ENCODE data around the gene MAN2B2.

The MAN2B2 gene

DNA sequence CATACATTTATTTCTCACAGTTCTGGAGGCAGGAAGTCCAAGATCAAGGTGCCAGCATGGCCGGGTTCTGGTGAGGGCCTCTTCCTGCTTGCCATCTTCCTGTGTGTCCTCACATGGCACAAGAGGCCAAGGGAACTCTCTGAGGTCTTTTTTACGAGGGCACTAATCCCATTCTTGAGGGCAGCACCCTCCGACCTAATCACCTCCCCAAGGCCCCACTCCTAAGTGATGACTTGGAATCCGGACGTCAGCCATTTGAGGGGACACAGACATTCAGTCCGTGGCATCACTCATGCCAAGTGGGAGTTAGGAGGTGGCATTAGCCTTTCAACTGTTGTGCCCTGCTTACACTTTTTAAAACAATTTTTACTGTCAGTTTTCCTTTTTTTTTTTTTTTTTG lies 27.3 kb downstream of the MAN2B2 start:
- Histone ChIP-seq H3K36me3 (replicated peaks; ENCODE audit: low read depth, low read length) (peaks cover 12% of the 10 kb centered on the region), H3K9ac (ENCODE audit: low read length) (no peak overlapping the region), H3K9me3 (ENCODE audit: insufficient read depth, low read length) (no peaks in the 10 kb centered on the region), H3K27me3 (ENCODE audit: low read depth, low read length) (no peaks in the 10 kb centered on the region), H3K4me2 (ENCODE audit: low read length) (no peak overlapping the region), H2AFZ (ENCODE audit: low read depth, low read length) (no peak overlapping the region), H3K4me3 (ENCODE audit: low read length) (no peak overlapping the region), H3K79me2 (ENCODE audit: low read length) (no peaks in the 10 kb centered on the region), H4K20me1 (ENCODE audit: insufficient read depth, low read length) (no peaks in the 10 kb centered on the region), H3K27ac (ENCODE audit: low read length) (no peak overlapping the region), H3K4me1 (ENCODE audit: low read length) (no peaks in the 10 kb centered on the region)
- TF ChIP-seq EZH2phosphoT487 (IDR thresholded peaks at IDR 0.05; ENCODE audit: low read depth) (no peak), CTCF (IDR thresholded peaks at IDR 0.05; ENCODE audit: low read depth, low read length) (no peak)

DNA sequence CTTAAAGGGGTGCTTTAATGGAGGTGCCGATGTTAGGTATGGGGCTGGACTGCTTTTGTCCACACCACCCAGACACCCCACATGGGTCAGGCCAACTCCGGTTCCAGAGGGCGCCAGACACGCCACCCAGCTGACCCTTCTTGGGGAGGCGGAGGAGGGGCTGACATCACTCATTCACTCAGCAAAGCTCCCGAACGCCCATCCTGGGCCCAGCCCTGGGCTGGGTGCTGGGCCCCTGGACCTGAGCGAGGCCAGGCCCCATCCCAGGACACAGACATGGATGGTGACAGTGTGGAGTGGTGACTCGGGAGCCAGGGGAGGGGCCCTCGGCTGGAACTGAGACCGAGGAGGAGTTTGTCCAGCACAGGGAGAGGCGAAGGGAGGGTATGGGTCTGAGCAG lies 28.1 kb downstream of the MAN2B2 start:
- peaks cover 15% of the 10 kb centered on the region for H3K36me3 ChIP-seq (replicated peaks; ENCODE audit: low read depth, low read length)
- no peak overlapping the region for H3K27ac ChIP-seq (ENCODE audit: low read length)
- TF ChIP-seq EZH2phosphoT487 (IDR thresholded peaks at IDR 0.05; ENCODE audit: low read depth), result no peak
- TF ChIP-seq CTCF (IDR thresholded peaks at IDR 0.05; ENCODE audit: low read depth, low read length), result no peak
- no peaks in the 10 kb centered on the region for H3K27me3 ChIP-seq (ENCODE audit: low read depth, low read length)
- H4K20me1 ChIP-seq (ENCODE audit: insufficient read depth, low read length), result no peaks in the 10 kb centered on the region
- H3K4me2 ChIP-seq (ENCODE audit: low read length), result no peak overlapping the region
- no peak overlapping the region for H2AFZ ChIP-seq (ENCODE audit: low read depth, low read length)
- no peak overlapping the region for H3K9ac ChIP-seq (ENCODE audit: low read length)
- H3K9me3 ChIP-seq (ENCODE audit: insufficient read depth, low read length), result no peaks in the 10 kb centered on the region
- H3K4me1 ChIP-seq (ENCODE audit: low read length), result no peaks in the 10 kb centered on the region
- H3K79me2 ChIP-seq (ENCODE audit: low read length), result no peaks in the 10 kb centered on the region
- H3K4me3 ChIP-seq (ENCODE audit: low read length), result no peak overlapping the region

DNA sequence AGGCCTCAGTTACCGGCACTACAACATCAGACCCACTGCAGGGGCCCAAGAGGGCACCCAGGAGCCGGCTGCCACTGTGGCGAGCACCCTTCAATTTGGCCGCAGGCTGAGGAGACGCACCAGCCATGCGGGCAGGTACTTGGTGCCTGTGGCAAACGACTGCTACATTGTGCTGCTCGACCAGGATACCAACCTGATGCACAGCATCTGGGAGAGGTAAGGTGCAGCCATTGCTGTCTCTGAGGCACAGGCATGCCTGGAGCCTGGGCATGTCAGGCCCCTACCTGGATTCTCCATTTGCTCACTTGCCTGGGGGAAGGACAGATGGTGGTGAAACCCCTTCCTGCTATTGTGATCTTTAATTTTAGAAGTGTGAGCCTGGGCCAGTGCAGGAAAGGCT lies 30.1 kb downstream of the MAN2B2 start:
- no peaks in the 10 kb centered on the region for H3K9me3 ChIP-seq (ENCODE audit: insufficient read depth, low read length)
- TF ChIP-seq EZH2phosphoT487 (IDR thresholded peaks at IDR 0.05; ENCODE audit: low read depth) (no peak), CTCF (IDR thresholded peaks at IDR 0.05; ENCODE audit: low read depth, low read length) (no peak)
- no peaks in the 10 kb centered on the region for H3K4me1 ChIP-seq (ENCODE audit: low read length)
- peaks cover 15% of the 10 kb centered on the region for H3K36me3 ChIP-seq (replicated peaks; ENCODE audit: low read depth, low read length)
- H3K27ac ChIP-seq (ENCODE audit: low read length), result no peak overlapping the region
- no peak overlapping the region for H3K4me3 ChIP-seq (ENCODE audit: low read length)
- H3K4me2 ChIP-seq (ENCODE audit: low read length), result no peak overlapping the region
- no peaks in the 10 kb centered on the region for H3K27me3 ChIP-seq (ENCODE audit: low read depth, low read length)
- no peaks in the 10 kb centered on the region for H3K79me2 ChIP-seq (ENCODE audit: low read length)
- no peaks in the 10 kb centered on the region for H4K20me1 ChIP-seq (ENCODE audit: insufficient read depth, low read length)
- H2AFZ ChIP-seq (ENCODE audit: low read depth, low read length), result no peak overlapping the region
- no peak overlapping the region for H3K9ac ChIP-seq (ENCODE audit: low read length)

- Histone ChIP-seq H3K27me3 (ENCODE audit: low read depth, low read length) (no peaks in the 10 kb centered on the region), H3K79me2 (ENCODE audit: low read length) (no peaks in the 10 kb centered on the region), H2AFZ (ENCODE audit: low read depth, low read length) (no peak overlapping the region), H3K27ac (ENCODE audit: low read length) (no peak overlapping the region), H3K4me1 (ENCODE audit: low read length) (no peaks in the 10 kb centered on the region), H3K4me2 (ENCODE audit: low read length) (no peak overlapping the region), H4K20me1 (ENCODE audit: insufficient read depth, low read length) (no peaks in the 10 kb centered on the region), H3K36me3 (replicated peaks; ENCODE audit: low read depth, low read length) (peaks cover 15% of the 10 kb centered on the region), H3K4me3 (ENCODE audit: low read length) (no peak overlapping the region), H3K9ac (ENCODE audit: low read length) (no peak overlapping the region), H3K9me3 (ENCODE audit: insufficient read depth, low read length) (no peaks in the 10 kb centered on the region)
- TF ChIP-seq EZH2phosphoT487 (IDR thresholded peaks at IDR 0.05; ENCODE audit: low read depth) (no peak), CTCF (IDR thresholded peaks at IDR 0.05; ENCODE audit: low read depth, low read length) (no peak)
These were observed 30.6 kb downstream of the MAN2B2 start for GRCh38 chr4:6605605-6606004.
